Tibial nerve (tissue), 4 donors: ENCODE measurements around the gene MERTK. TPM values are rescaled to one million over a fixed set of nuclear protein-coding genes. Genes with fewer than 3 reads are reported as not detected.
"Not testable (repeated sequence)": the region's sequence is repeated elsewhere in the genome, so short reads cannot be mapped to it uniquely, and the experiment has no call there.

Source experiments
- DNase-seq, 2 donors: peaks; one replicate each; pipeline ENCODE4 v3.0.0-alpha.2; 2019; ENCODE audit warnings: low spot score in 2 of 2
- H3K27ac ChIP-seq, 4 donors: fragments of 200-600 bp; sonication (generic) in 3 of 4; one replicate each; pipeline ENCODE4 v1.5.1; 2017 to 2019; ENCODE audit warnings: mild to moderate bottlenecking in 1 of 4
- H3K27me3 ChIP-seq, 2 donors: fragments of 200-600 bp; sonication (generic) in 1 of 2; one replicate each; pipeline versions ENCODE4 v1.5.1 to v1.6.0; 2017 to 2019
- H3K36me3 ChIP-seq, 3 donors: fragments of 200-600 bp; sonication (generic); one replicate each; pipeline ENCODE4 v1.5.1; 2018 to 2019
- H3K4me1 ChIP-seq, 4 donors: fragments of 200-600 bp; sonication (generic) in 3 of 4; one replicate each; pipeline ENCODE4 v1.5.1; 2017 to 2019
- H3K4me3 ChIP-seq, 4 donors: fragments of 200-600 bp; sonication (generic) in 3 of 4; one replicate each; pipeline ENCODE4 v1.5.1; 2017 to 2019; ENCODE audit warnings: mild to moderate bottlenecking in 1 of 4, moderate library complexity in 1 of 4
- H3K9me3 ChIP-seq, 4 donors: fragments of 200-600 bp; sonication (generic) in 3 of 4; one replicate each; pipeline ENCODE4 v1.5.1; 2017 to 2019
- EP300 ChIP-seq, 2 donors: sonication (generic); formaldehyde crosslinking; IDR thresholded peaks; one replicate each; pipeline ENCODE4 v1.6.1; 2017; ENCODE audit warnings: antibody characterized with exemption in 2 of 2, mild to moderate bottlenecking in 1 of 2
- POLR2A ChIP-seq, 2 donors: fragments of 450-650 bp; IDR thresholded peaks; one replicate each; pipeline ENCODE4 v1.6.1; 2017; ENCODE audit warnings: antibody characterized with exemption in 2 of 2, mild to moderate bottlenecking in 2 of 2, moderate library complexity in 2 of 2
- WGBS, 2 donors: methylation state at CpG; one replicate each; pipeline ENCODE4 v1.1.5; 2018; 5-methylcytosine and 5-hydroxymethylcytosine counted together
- total RNA-seq, 4 donors: library from RNA; depleted of rRNA; stranded (reverse); fragments of >200 nt; gene quantifications; one replicate each; pipeline ENCODE4 v1.1.0, GENCODE V29; 2016
- TF ChIP-seq, protein P1 (sequence below), 5 experiments: fragments of 200-600 bp in 3 of 5; fragments of 450-650 bp in 2 of 5; sonication (generic) in 3 of 5; IDR thresholded peaks; one replicate each; pipeline ENCODE4 v1.5.1; 2016 to 2019; ENCODE audit warnings: antibody characterized with exemption in 5 of 5, mild to moderate bottlenecking in 3 of 5, moderate library complexity in 2 of 5

Gene MERTK
- total RNA-seq, 4 donors from 2014 or later = 22.7 to 61.8 (median 29.3) TPM

DNA sequence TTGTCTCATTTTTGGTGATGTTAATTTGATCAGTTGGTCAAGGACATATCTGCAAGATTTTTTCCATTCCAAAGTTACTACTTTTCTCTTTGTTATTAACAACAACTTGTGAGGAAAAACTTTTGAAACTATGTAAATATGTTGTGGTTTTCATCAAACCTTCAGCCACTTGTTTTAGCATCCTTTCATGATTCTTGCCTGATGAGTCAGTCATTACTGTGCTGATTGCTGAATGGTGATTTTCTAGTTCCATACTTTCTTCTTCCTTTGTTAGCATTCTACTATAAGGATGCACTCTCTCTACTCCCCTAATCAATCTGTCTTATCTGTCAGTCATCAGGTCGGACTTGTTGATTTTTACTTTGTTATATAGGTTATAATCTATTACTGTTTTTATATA is 167.6 kb downstream of the MERTK start:
- Histone ChIP-seq H3K9me3 (peaks cover 0 to 6% (median 0%) of the 10 kb centered on the region in 4 donors), H3K27ac (no peak overlapping the region), H3K4me3 (no peak overlapping the region), H3K36me3 (peaks cover 2 to 80% (median 22%) of the 10 kb centered on the region in 3 donors), H3K27me3 (no peaks in the 10 kb centered on the region), H3K4me1 (no peaks in the 10 kb centered on the region)
- no peak for DNase-seq
- TF ChIP-seq, protein P1, sequence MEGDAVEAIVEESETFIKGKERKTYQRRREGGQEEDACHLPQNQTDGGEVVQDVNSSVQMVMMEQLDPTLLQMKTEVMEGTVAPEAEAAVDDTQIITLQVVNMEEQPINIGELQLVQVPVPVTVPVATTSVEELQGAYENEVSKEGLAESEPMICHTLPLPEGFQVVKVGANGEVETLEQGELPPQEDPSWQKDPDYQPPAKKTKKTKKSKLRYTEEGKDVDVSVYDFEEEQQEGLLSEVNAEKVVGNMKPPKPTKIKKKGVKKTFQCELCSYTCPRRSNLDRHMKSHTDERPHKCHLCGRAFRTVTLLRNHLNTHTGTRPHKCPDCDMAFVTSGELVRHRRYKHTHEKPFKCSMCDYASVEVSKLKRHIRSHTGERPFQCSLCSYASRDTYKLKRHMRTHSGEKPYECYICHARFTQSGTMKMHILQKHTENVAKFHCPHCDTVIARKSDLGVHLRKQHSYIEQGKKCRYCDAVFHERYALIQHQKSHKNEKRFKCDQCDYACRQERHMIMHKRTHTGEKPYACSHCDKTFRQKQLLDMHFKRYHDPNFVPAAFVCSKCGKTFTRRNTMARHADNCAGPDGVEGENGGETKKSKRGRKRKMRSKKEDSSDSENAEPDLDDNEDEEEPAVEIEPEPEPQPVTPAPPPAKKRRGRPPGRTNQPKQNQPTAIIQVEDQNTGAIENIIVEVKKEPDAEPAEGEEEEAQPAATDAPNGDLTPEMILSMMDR (IDR thresholded peaks at IDR 0.05) = no peak
- no peak for TF ChIP-seq POLR2A (IDR thresholded peaks at IDR 0.05)
- no peak for TF ChIP-seq EP300 (IDR thresholded peaks at IDR 0.05)
- 90 to 96% methylated on average over 1 of the region's 1 CpG for WGBS, 2 donors

- H3K36me3 ChIP-seq = peaks cover 2 to 88% (median 12%) of the 10 kb centered on the region in 3 donors
- H3K4me1 ChIP-seq, DNase-seq, H3K27ac ChIP-seq, H3K9me3 ChIP-seq, H3K27me3 ChIP-seq, H3K4me3 ChIP-seq: not testable (repeated sequence)
Observed at GRCh38 chr2:112069794-112070193, 171.4 kb downstream of the MERTK start.

GRCh38 chr2:112073875-112074274 is 175.5 kb downstream of the MERTK start:
- no peaks in the 10 kb centered on the region for H3K4me1 ChIP-seq
- TF ChIP-seq EP300 (IDR thresholded peaks at IDR 0.05) (no peak), POLR2A (IDR thresholded peaks at IDR 0.05) (no peak)
- TF ChIP-seq, protein P1 (IDR thresholded peaks at IDR 0.05) = no peak
- peaks cover 0 to 84% (median 2%) of the 10 kb centered on the region in 3 donors for H3K36me3 ChIP-seq
- 87 to 94% methylated on average over 3 of the region's 3 CpGs for WGBS, 2 donors
- peaks cover 0 to 6% (median 0%) of the 10 kb centered on the region in 4 donors for H3K9me3 ChIP-seq
- H3K4me3 ChIP-seq = no peak overlapping the region
- no peaks in the 10 kb centered on the region for H3K27me3 ChIP-seq
- H3K27ac ChIP-seq = no peak overlapping the region
- no peak for DNase-seq

DNA sequence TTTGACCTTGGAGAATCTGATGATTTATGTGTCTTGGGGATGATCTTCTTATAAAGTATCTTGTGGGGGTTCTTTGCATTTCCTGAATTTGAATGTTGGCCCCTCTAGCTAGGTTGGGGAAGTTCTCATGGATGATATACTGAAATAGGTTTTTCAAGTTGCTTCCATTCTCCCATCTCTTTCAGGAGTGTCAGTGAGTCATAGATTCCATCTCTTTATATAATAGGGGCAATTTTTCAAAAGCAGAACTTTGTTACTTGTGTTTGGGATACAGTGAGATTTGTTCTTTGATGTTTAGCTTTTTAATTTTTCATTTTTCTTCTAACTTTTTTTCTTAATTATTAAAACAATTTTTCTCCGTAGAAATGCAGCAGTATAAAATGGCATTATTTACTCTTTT is 176.1 kb downstream of the MERTK start:
- Histone ChIP-seq H3K9me3 (peaks cover 0 to under 1% (median 0%) of the 10 kb centered on the region in 4 donors), H3K36me3 (peaks cover 0 to 81% (median 2%) of the 10 kb centered on the region in 3 donors), H3K27me3 (no peaks in the 10 kb centered on the region), H3K27ac (no peak overlapping the region), H3K4me3 (no peak overlapping the region), H3K4me1 (no peaks in the 10 kb centered on the region)
- no peak for DNase-seq
- WGBS, 2 donors = 90 to 98% methylated on average over 1 of the region's 1 CpG
- TF ChIP-seq EP300 (IDR thresholded peaks at IDR 0.05) (no peak), POLR2A (IDR thresholded peaks at IDR 0.05) (no peak)
- TF ChIP-seq, protein P1 (IDR thresholded peaks at IDR 0.05) = no peak

DNA sequence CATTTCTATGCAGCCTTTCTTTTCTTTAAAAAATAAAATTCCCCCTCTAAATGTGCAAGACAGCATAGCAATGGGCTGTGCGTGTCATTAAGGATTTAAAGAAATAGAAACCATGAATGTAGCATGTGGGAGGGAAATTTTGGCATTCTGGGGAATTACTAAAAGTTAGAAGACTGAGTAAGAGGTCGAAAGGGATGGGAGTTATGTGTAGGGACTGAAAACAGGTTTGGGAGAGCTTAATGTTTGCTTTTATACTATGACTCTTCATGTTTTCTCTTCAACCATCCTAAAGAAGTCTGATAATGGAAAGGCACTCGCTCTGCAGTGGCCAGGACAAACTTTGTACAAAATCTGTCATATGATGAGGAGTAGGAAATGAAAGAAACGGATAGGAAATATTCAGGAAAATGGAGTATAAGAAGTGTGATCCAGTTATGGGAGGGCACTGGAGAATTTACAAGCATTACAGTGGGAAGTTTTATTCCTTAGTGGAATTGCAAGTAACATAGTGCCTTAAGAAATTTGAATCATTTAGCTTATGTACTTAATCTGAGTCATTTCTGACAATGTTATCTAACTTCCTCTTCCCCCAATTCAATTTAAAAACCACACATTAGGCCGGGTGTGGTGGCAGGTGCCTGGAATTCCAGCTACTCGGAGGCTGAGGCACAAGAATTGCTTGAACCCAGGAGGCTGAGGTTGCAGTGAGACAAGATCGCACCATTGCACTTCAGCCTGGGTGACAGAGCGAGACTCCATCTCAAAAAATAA is 177.3 kb downstream of the MERTK start:
- Histone ChIP-seq H3K4me3 (no peak overlapping the region), H3K36me3 (peaks cover 0 to 70% (median 0%) of the 10 kb centered on the region in 3 donors), H3K27me3 (no peaks in the 10 kb centered on the region), H3K4me1 (no peaks in the 10 kb centered on the region), H3K9me3 (no peaks in the 10 kb centered on the region), H3K27ac (no peak overlapping the region)
- 84% methylated on average over 8 of the region's 8 CpGs for WGBS, 2 donors
- DNase-seq = no peak
- TF ChIP-seq, protein P1 (IDR thresholded peaks at IDR 0.05) = no peak
- TF ChIP-seq POLR2A (IDR thresholded peaks at IDR 0.05) (no peak), EP300 (IDR thresholded peaks at IDR 0.05) (no peak)
